HG02938 (cell line): ENCODE data around the gene C17orf107.

ENCODE experiments used
- ATAC-seq: cut with Tn5 transposase; IDR thresholded peaks from one replicate; pipeline ENCODE4 v1.9.1; 2021; ENCODE audit warnings: mild to moderate bottlenecking, moderate library complexity; ENCODE audit not compliant: unreplicated experiment

Gene C17orf107

GRCh38 chr17:4948166-4948930 is 49.0 kb downstream of the C17orf107 start, which contains the start of gene PFN1:
Gene PFN1, minus strand, starts transcription at chr17:4948530. Its CDS starts 136 bp downstream, at chr17:4948394.
- peak; percentile 24 for ATAC-seq

GRCh38 chr17:4948931-4949320 is 49.6 kb downstream of the C17orf107 start:
- peak; percentile 18 for ATAC-seq

- ATAC-seq = peak; percentile 9
These were observed 50.2 kb downstream of the C17orf107 start for GRCh38 chr17:4949321-4950074.

- peak; percentile 3 for ATAC-seq
These were observed 50.9 kb downstream of the C17orf107 start for GRCh38 chr17:4950075-4950745.

GRCh38 chr17:4950746-4951204 is 51.4 kb downstream of the C17orf107 start, which contains the start of gene ENO3:
Gene ENO3, plus strand, starts transcription at chr17:4951119. Its CDS starts 711 bp downstream, at chr17:4951830.
- no peak for ATAC-seq

GRCh38 chr17:4951486-4951885 is 52.1 kb downstream of the C17orf107 start:
- no peak for ATAC-seq
